GM21447 (cell line): Measurements from ENCODE around the gene ABHD8.

Source experiments
- ATAC-seq: cut with Tn5 transposase; IDR thresholded peaks from one replicate; pipeline ENCODE4 v1.9.1; 2021; ENCODE audit not compliant: unreplicated experiment

The ABHD8 gene

GRCh38 chr19:17333611-17334413 is 30.6 kb upstream of the ABHD8 start:
- no peak for ATAC-seq

GRCh38 chr19:17332677-17333581 is 29.7 kb upstream of the ABHD8 start:
- no peak for ATAC-seq

GRCh38 chr19:17332360-17332676 is 29.1 kb upstream of the ABHD8 start:
- no peak for ATAC-seq

- ATAC-seq: no peak
Observed at GRCh38 chr19:17331045-17331558, 27.9 kb upstream of the ABHD8 start.

GRCh38 chr19:17330262-17331044 is 27.2 kb upstream of the ABHD8 start:
- ATAC-seq: no peak

- ATAC-seq: no peak
Observed at GRCh38 chr19:17329366-17330261, 26.4 kb upstream of the ABHD8 start.

GRCh38 chr19:17328517-17329365 is 25.5 kb upstream of the ABHD8 start:
- no peak for ATAC-seq

- ATAC-seq: no peak
Observed at GRCh38 chr19:17327654-17328516, 24.7 kb upstream of the ABHD8 start.

GRCh38 chr19:17327068-17327653 is 23.9 kb upstream of the ABHD8 start:
- no peak for ATAC-seq

GRCh38 chr19:17326595-17326966 is 23.4 kb upstream of the ABHD8 start:
- ATAC-seq: no peak

GRCh38 chr19:17325881-17326594 is 22.8 kb upstream of the ABHD8 start:
- no peak for ATAC-seq

GRCh38 chr19:17325133-17325532 is 21.9 kb upstream of the ABHD8 start:
- no peak for ATAC-seq

GRCh38 chr19:17324357-17325114 is 21.3 kb upstream of the ABHD8 start:
- no peak for ATAC-seq

- no peak for ATAC-seq
Observed at GRCh38 chr19:17323964-17324332, 20.7 kb upstream of the ABHD8 start.

- ATAC-seq: no peak
Observed at GRCh38 chr19:17323300-17323963, 20.2 kb upstream of the ABHD8 start.

GRCh38 chr19:17322854-17323253 is 19.6 kb upstream of the ABHD8 start:
- no peak for ATAC-seq
